HFF-Myc (cell line): ENCODE results near the gene GARIN5B.

Experiments
- DNase-seq: peaks from one replicate; pipeline ENCODE4 v3.0.0-alpha.2; 2011; ENCODE audit warnings: low read depth; ENCODE audit errors: extremely low read depth
- H3K4me3 ChIP-seq: replicated peaks from 2 replicates; pipeline ENCODE4 v1.5.1; 2011; ENCODE audit warnings: low read depth, mild to moderate bottlenecking, control low read depth, low read length
- TF ChIP-seq, protein P1 (sequence below): IDR thresholded peaks from 2 replicates; pipeline ENCODE4 v1.5.1; 2012; ENCODE audit warnings: mild to moderate bottlenecking, low read depth, low read length, control low read depth; ENCODE audit errors: missing control alignments

The GARIN5B gene

DNA sequence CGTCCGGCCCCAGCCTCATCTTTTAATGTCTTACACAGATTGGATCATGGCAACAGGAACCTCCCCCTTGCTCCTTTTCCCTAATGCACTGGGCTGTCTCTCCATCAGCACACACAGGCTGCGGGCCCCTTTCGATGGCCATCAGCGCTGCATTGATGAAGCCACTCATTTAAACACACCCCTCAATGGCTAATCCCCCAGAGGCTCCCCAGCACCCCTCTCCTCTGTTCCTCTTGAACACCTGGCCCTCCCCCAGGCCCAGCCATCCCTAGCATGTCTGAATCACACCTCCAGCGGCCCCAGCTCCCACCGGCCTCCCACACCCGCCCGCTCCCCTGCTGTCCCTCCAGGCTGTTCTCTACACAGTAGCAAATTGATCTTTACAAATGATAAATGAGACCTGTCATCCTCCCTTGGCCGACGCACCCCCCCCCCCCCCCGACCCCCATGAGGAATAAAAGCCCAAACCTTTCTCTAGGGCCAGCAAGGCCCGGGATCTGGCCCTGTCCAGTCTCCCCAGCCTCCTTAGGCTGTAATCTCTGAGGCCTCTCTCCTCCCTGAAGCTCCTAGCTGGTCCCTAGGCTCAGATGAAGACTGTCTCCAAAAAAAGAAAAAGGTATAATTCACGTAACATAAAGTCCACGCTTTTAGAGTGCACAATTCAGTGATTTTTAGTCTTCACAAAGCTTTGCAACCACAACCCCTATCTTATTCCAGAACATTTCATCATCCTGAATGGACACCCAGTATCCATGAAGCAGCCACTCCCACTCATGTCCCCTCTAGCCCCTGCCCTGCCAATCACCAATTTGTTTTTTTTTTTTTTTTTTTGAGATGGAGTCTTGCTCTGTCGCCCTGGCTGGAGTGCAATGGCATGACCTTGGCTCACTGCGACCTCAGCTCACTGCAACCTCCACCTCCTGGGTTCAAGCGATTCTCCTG lies 30.0 kb upstream of the GARIN5B start:
- TF ChIP-seq, protein P1, sequence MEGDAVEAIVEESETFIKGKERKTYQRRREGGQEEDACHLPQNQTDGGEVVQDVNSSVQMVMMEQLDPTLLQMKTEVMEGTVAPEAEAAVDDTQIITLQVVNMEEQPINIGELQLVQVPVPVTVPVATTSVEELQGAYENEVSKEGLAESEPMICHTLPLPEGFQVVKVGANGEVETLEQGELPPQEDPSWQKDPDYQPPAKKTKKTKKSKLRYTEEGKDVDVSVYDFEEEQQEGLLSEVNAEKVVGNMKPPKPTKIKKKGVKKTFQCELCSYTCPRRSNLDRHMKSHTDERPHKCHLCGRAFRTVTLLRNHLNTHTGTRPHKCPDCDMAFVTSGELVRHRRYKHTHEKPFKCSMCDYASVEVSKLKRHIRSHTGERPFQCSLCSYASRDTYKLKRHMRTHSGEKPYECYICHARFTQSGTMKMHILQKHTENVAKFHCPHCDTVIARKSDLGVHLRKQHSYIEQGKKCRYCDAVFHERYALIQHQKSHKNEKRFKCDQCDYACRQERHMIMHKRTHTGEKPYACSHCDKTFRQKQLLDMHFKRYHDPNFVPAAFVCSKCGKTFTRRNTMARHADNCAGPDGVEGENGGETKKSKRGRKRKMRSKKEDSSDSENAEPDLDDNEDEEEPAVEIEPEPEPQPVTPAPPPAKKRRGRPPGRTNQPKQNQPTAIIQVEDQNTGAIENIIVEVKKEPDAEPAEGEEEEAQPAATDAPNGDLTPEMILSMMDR, result no peak
- no peak for DNase-seq
- no peak overlapping the region for H3K4me3 ChIP-seq

DNA sequence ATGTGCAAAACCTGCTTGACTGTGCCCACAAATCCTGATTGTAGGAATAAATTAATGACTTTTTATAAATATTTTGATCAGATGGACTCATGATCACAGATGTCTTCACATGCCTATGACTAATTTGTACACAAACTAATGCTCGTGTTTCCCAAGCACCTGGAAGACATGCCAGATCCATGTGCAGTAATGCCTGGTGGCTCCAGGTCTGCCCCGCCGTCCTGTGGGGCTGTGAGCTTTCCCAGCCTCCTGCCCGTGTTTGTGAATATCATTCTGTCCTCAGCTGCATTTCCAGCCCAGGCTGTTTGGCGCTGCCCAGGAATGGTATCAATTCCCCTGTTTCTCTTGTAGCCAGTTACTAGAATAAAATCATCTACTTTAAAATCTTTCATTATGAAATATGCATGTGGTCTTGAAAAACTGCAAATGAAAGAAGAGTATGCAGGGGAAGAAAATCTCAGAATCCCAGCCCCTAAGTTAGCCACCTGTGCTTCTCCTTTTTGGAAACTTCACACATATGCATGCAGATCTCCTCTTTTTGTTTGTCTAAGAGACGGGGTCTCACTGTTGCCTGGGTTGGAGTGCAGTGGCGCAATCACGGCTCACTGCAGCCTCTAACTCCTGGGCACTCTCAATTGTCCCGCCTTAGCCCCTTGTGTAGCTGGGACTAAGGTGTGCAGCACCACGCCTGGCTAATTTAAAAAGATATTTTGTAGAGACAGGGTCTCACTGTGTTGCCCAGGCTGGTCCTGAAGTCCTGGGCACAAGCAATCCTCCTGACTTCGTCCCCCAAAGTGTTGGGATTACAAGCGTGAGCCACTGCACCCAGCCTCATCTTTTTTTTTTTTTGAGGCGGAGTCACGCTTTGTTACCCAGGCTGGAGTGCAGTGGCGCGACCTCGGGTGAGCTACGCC lies 28.9 kb upstream of the GARIN5B start:
- H3K4me3 ChIP-seq, result no peak overlapping the region
- TF ChIP-seq, protein P1, result no peak
- no peak for DNase-seq

DNA sequence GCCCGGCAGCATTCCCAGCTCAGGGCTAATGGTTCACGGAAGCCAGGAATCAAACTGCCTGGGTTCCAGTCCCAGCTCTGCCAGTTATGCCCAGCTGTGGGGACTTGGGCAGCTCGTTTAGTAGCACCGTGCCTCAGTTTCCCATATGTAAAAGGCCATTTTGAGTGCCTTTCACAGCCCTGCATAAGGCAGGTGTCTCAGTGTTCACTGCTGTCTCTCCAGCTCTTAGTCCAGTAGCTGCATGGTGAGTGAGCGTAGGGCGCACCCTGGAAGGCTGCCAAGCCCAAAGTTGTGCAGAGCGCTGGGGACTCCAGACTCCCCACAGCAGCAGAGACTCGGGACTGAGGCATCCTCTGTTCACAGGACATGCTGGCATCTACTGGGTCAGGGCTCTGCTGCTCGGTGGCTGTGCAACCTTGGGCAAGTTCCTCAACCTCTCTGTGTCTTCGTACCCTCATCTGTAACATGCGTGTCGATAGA lies 28.2 kb upstream of the GARIN5B start:
- no peak for DNase-seq
- TF ChIP-seq, protein P1, result no peak
- no peak overlapping the region for H3K4me3 ChIP-seq

- no peak overlapping the region for H3K4me3 ChIP-seq
- TF ChIP-seq, protein P1, result no peak
- no peak for DNase-seq
These were observed 27.4 kb upstream of the GARIN5B start for GRCh38 chr19:55390461-55390880.

GRCh38 chr19:55389386-55390317 lies 26.6 kb upstream of the GARIN5B start:
- TF ChIP-seq, protein P1, result no peak
- DNase-seq, result no peak
- peak overlapping the region; percentile 96 for H3K4me3 ChIP-seq
